ENCODE data around the gene OSBPL10.

The OSBPL10 gene

GRCh38 chr3:31815006-31815405, 166.1 kb downstream of the OSBPL10 start:
- no peaks in the 10 kb centered on the region for H3K36me3 ChIP-seq (ENCODE audit: insufficient read depth, low read length)
- no peaks in the 10 kb centered on the region for H3K27me3 ChIP-seq (ENCODE audit: insufficient read depth, low read length, poor library complexity, severe bottlenecking)
- H4K20me1 ChIP-seq (ENCODE audit: insufficient read depth, low read length, poor library complexity, severe bottlenecking): no peaks in the 10 kb centered on the region
- H3K4me1 ChIP-seq (ENCODE audit: insufficient read depth, low read length, poor library complexity, severe bottlenecking): no peaks in the 10 kb centered on the region
- H3K79me2 ChIP-seq (ENCODE audit: insufficient read depth, low read length): no peaks in the 10 kb centered on the region
- no peak overlapping the region for H3K9ac ChIP-seq (ENCODE audit: low read depth, low read length, poor library complexity, severe bottlenecking)
- H3K4me3 ChIP-seq (ENCODE audit: low read length, poor library complexity, severe bottlenecking): no peak overlapping the region
- H3K9me2 ChIP-seq (replicated peaks; ENCODE audit: low read depth, low read length): no peaks in the 10 kb centered on the region
- no peak for TF ChIP-seq EZH2phosphoT487 (IDR thresholded peaks at IDR 0.05; ENCODE audit: borderline replicate concordance)
- no peak for TF ChIP-seq CTCF (conservative IDR thresholded peaks at IDR 0.05; ENCODE audit: low read length)
- no peak overlapping the region for H2AFZ ChIP-seq (ENCODE audit: low read length)
- H3F3A ChIP-seq (ENCODE audit: low read depth): no peaks in the 10 kb centered on the region
- no peak overlapping the region for H3K4me2 ChIP-seq (ENCODE audit: low read depth, low read length, poor library complexity, severe bottlenecking)
- H3K9me3 ChIP-seq (ENCODE audit: insufficient read depth, low read depth, low read length): no peaks in the 10 kb centered on the region

GRCh38 chr3:31813686-31814085, 167.4 kb downstream of the OSBPL10 start:
- Histone ChIP-seq H3K9ac (ENCODE audit: low read depth, low read length, poor library complexity, severe bottlenecking) (no peak overlapping the region), H3K9me3 (ENCODE audit: insufficient read depth, low read depth, low read length) (no peaks in the 10 kb centered on the region), H3K4me3 (ENCODE audit: low read length, poor library complexity, severe bottlenecking) (no peak overlapping the region), H3K9me2 (replicated peaks; ENCODE audit: low read depth, low read length) (no peaks in the 10 kb centered on the region), H3K4me2 (ENCODE audit: low read depth, low read length, poor library complexity, severe bottlenecking) (no peak overlapping the region), H2AFZ (ENCODE audit: low read length) (no peak overlapping the region), H4K20me1 (ENCODE audit: insufficient read depth, low read length, poor library complexity, severe bottlenecking) (no peaks in the 10 kb centered on the region), H3F3A (ENCODE audit: low read depth) (no peaks in the 10 kb centered on the region), H3K4me1 (ENCODE audit: insufficient read depth, low read length, poor library complexity, severe bottlenecking) (no peaks in the 10 kb centered on the region), H3K36me3 (ENCODE audit: insufficient read depth, low read length) (no peaks in the 10 kb centered on the region), H3K79me2 (ENCODE audit: insufficient read depth, low read length) (no peaks in the 10 kb centered on the region), H3K27me3 (ENCODE audit: insufficient read depth, low read length, poor library complexity, severe bottlenecking) (peaks cover under 1% of the 10 kb centered on the region)
- no peak for TF ChIP-seq EZH2phosphoT487 (IDR thresholded peaks at IDR 0.05; ENCODE audit: borderline replicate concordance)
- no peak for TF ChIP-seq CTCF (conservative IDR thresholded peaks at IDR 0.05; ENCODE audit: low read length)

- no peak overlapping the region for H3K4me2 ChIP-seq (ENCODE audit: low read depth, low read length, poor library complexity, severe bottlenecking)
- no peaks in the 10 kb centered on the region for H3K36me3 ChIP-seq (ENCODE audit: insufficient read depth, low read length)
- no peak overlapping the region for H2AFZ ChIP-seq (ENCODE audit: low read length)
- H3K4me3 ChIP-seq (ENCODE audit: low read length, poor library complexity, severe bottlenecking): no peak overlapping the region
- H3K9ac ChIP-seq (ENCODE audit: low read depth, low read length, poor library complexity, severe bottlenecking): no peak overlapping the region
- H3K79me2 ChIP-seq (ENCODE audit: insufficient read depth, low read length): no peaks in the 10 kb centered on the region
- no peaks in the 10 kb centered on the region for H3K4me1 ChIP-seq (ENCODE audit: insufficient read depth, low read length, poor library complexity, severe bottlenecking)
- H3K9me2 ChIP-seq (replicated peaks; ENCODE audit: low read depth, low read length): no peaks in the 10 kb centered on the region
- H3K9me3 ChIP-seq (ENCODE audit: insufficient read depth, low read depth, low read length): no peaks in the 10 kb centered on the region
- no peak for TF ChIP-seq CTCF (conservative IDR thresholded peaks at IDR 0.05; ENCODE audit: low read length)
- no peak for TF ChIP-seq EZH2phosphoT487 (IDR thresholded peaks at IDR 0.05; ENCODE audit: borderline replicate concordance)
- H3F3A ChIP-seq (ENCODE audit: low read depth): no peaks in the 10 kb centered on the region
- H4K20me1 ChIP-seq (ENCODE audit: insufficient read depth, low read length, poor library complexity, severe bottlenecking): no peaks in the 10 kb centered on the region
- peaks cover 6% of the 10 kb centered on the region for H3K27me3 ChIP-seq (ENCODE audit: insufficient read depth, low read length, poor library complexity, severe bottlenecking)
These were observed 167.9 kb downstream of the OSBPL10 start for GRCh38 chr3:31813197-31813596.

Data from Loucy (cell line).